HG03025 (cell line): ENCODE data around the gene CFD.
"Not testable (repeated sequence)": the region's sequence is repeated elsewhere in the genome, so short reads cannot be mapped to it uniquely, and the experiment has no call there.

Source experiments
- ATAC-seq: cut with Tn5 transposase; IDR thresholded peaks from one replicate; pipeline ENCODE4 v1.9.1; 2021; ENCODE audit warnings: mild to moderate bottlenecking, moderate library complexity; ENCODE audit not compliant: unreplicated experiment, low FRiP score

The CFD gene

GRCh38 chr19:850979-851335 lies 8.5 kb upstream of the CFD start:
- no peak for ATAC-seq

GRCh38 chr19:852136-853013 lies 7.1 kb upstream of the CFD start, which contains the start of gene ELANE:
ELANE (plus strand) TSS chr19:852303; CDS start chr19:852329, 26 bp downstream.
- ATAC-seq: no peak

- ATAC-seq: no peak
Observed at GRCh38 chr19:853014-853585, 6.4 kb upstream of the CFD start.

- ATAC-seq: not testable (repeated sequence)
Observed at GRCh38 chr19:853614-854220, 5.7 kb upstream of the CFD start.

- ATAC-seq: no peak
Observed at GRCh38 chr19:854549-854948, 4.9 kb upstream of the CFD start.

- ATAC-seq: no peak
Observed at GRCh38 chr19:855142-855541, 4.3 kb upstream of the CFD start.

GRCh38 chr19:855566-856120 lies 3.8 kb upstream of the CFD start:
- ATAC-seq: no peak

- ATAC-seq: no peak
Observed at GRCh38 chr19:858284-858683, 1.2 kb upstream of the CFD start.

- no peak for ATAC-seq
Observed at GRCh38 chr19:861141-861755, 1.8 kb downstream of the CFD start.

GRCh38 chr19:861756-862580 lies 2.5 kb downstream of the CFD start:
- no peak for ATAC-seq

- no peak for ATAC-seq
Observed at GRCh38 chr19:862581-863314, 3.3 kb downstream of the CFD start.

- ATAC-seq: no peak
Observed at GRCh38 chr19:863315-863620, 3.8 kb downstream of the CFD start.

GRCh38 chr19:866769-867300 lies 7.4 kb downstream of the CFD start:
- no peak for ATAC-seq

GRCh38 chr19:867301-867793 lies 7.9 kb downstream of the CFD start:
- no peak for ATAC-seq

- no peak for ATAC-seq
Observed at GRCh38 chr19:867855-868457, 8.5 kb downstream of the CFD start.

GRCh38 chr19:868458-869244 lies 9.2 kb downstream of the CFD start:
- no peak for ATAC-seq

GRCh38 chr19:869245-870177 lies 10.0 kb downstream of the CFD start:
- no peak for ATAC-seq
